Smooth muscle cell of the brain vasculature (primary cell): ENCODE measurements around the gene NFIX.

Experiments used
- DNase-seq: peaks from one replicate; pipeline ENCODE4 v3.0.0-alpha.2; 2012; ENCODE audit warnings: low read depth, low spot score

NFIX gene

DNA sequence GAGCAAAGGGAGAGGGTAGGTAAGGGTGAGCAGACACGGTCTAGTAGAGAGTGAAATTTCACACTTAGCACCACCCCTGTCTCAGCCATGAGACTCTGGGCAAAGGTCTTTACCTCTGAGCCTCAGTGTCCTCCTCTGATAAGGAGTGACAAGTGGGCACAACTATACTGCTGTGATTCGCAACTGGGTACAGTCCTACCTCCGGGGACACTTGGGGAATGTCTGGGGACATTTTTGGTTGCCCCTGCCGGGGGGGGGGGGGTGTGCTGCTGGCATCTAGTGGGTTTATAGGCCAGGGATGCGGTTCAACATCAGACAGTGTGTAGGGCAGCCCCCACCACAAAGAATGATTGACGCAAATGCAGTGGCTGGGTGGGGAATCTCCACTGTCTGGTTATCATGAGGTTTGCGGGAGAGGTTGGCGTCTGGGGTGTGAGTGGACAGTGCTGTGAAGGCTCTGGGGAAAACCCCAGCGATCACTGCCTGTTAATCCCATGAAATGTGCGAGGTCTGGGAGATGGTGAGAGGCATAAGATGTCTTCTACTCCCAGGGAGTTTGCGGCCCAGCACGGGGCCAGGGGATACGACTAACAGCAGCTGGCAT, 127.1 kb downstream of the NFIX start:
- no peak for DNase-seq

DNA sequence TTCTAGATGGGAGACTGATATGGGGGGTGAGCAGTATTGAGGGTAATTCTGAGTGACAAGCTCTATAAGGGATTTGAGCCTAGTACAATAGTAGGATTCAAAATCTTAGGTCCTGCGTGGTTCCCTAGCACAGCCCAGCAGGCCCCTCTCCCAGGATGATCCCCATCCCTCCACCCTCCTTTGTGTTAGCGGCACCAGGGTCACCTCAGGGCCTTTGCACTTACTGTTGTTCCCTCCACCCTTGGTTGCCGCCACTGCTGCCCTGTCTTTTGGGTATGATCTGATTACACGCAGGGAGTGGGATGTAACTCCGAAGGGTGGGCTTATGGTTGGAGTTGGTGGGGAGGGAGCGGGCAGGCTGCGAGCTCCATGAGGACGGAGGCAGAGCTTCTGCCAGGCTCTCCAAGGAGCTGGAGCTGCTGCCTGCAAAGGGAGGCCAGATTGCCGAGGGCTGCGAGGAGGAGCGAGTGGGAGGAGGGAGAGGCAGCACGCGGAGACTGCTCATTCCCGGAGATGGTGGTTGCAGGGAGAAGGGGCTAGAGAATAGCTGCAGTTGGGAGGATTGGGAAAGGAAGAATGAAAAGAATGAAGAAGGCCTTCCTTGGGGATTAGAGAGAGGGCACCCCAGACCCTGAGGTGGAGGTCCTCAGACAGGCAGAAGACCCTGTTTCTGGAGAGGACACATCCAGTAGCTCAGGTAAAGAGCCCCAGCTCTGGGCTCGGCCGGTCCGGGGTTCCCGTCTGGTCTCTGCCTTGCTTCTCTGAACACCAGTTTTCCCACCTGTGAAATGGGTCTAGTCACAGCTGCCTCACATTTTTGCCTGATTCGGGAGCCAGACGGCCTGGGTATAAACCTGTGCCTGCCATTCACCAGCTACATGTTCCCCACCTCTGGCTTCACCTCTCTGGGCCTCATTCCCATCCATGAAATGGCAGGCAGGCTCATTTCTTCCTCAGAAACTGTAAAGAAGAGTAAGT, 128.0 kb downstream of the NFIX start:
- DNase-seq, result no peak

DNA sequence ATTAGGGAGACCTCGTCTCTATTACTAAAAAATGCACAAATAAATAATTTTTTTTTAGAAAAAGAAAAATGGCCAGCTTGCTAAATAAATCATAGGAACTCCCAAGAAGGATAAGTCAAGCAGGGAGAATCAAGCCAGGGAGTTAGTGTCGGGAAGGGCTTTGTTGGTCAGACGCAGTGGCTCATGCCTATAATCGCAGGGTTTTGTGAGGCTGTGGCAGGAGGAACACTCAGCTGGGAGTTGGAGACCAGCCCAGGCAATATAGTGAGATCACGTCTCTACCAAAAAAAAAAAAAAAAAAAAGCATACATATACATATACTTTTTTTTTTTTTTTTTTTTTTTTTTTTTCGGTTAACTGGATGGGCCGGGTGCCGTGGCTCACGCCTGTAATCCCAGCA, 131.8 kb downstream of the NFIX start:
- DNase-seq, result no peak

DNA sequence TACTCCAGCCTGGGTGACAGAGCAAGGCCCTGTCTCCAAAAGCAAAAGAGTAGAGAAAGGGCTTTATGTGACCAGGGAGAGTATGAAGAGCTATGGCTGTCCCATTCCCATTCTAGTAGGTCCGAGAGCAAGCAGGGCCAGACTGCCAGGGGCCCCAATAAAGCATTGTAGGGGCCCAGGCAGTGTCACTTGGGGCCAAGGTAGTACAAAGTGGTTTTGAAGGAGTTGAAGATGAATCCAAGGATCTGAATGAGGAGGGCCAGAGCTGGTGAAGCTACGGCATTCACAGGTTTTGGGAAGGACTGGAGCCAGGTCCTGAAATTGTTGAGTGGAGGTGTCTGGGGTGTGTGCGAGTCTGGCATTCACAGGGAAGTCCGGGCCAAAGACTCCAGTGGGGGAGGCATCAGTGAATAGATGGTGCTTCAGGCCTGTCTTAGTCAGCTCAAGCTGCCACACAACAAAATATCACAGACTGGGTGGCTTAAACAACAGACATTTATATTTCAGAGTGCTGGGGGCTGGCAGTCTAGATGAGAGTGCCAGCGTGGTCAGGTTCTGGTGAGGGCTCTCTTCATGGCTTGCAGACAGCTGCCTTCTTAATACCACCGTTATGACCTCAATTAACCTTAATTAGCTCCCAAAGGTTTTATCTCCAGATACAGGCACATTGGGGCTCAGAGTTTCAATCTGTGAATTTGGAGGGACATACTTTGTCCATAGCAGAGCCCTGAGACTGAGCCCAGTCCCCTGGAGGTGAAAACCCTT, 132.7 kb downstream of the NFIX start:
- DNase-seq, result no peak

DNA sequence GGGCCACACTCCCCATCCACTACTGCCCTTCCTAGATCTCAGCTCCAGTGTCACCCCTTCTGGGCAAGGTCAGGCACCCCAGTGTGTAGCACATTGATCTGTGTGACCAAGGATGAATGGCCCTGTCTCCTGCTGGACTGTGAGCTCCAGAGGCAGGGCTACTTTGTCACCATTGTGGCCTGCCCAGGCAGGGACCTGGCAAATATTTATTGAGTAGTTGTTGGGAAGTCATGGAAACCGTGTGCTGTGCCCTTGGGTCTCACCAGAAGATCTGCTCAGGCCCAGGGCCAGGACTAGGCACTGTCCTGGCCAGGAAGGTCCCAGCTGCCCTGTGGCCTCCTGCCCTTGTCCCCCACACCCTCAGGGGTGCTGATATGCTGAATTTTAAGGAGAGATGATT, 133.3 kb downstream of the NFIX start:
- DNase-seq, result no peak

DNA sequence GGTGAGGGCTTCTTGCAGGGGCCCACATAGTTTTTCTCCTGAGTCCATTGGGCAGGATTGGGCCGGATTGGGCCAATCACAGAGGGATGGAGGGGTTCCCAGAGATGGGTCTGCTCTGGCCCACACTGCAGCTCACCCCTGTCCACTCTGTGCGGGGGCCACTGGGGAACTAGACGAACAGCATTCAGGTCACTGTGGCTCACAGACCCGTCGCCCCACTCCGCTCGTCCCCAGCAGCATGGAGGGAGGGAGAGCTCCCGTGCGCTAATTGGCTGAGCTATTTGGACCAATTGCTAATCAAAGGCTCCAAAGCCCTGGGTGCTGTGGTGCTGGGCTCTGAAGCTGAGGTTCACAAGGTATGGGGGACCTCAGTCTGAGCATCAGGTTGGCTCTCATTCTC, 134.1 kb downstream of the NFIX start:
- no peak for DNase-seq

DNA sequence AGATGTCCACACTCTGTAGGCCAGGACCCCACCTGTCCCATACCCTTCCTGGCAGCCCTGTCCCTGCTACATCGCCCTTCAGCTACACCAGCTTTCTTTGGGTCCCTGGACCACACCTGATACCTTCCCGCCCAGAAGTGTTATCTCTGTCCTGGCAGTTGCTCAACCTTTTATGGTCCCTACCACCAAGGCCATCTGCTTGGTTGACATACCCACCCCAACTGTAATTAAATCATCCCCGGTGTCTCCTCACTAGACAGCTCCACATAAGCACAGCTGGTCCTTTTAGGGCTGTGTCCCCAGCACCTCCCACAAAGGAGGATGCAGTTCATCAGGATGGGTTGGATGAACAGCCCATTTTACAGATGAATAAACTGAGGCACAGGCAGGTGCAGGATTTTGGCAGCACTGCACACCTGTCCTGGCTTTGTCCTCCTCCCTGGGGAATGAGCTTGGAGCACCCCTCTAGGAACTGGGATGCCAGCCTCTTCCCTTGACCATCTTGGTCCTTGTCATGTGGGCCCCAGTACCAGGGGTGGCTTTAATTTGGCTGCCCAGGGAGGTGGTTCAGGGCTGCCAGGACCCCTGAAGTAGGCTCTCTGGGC, 135.7 kb downstream of the NFIX start:
- DNase-seq, result no peak

DNA sequence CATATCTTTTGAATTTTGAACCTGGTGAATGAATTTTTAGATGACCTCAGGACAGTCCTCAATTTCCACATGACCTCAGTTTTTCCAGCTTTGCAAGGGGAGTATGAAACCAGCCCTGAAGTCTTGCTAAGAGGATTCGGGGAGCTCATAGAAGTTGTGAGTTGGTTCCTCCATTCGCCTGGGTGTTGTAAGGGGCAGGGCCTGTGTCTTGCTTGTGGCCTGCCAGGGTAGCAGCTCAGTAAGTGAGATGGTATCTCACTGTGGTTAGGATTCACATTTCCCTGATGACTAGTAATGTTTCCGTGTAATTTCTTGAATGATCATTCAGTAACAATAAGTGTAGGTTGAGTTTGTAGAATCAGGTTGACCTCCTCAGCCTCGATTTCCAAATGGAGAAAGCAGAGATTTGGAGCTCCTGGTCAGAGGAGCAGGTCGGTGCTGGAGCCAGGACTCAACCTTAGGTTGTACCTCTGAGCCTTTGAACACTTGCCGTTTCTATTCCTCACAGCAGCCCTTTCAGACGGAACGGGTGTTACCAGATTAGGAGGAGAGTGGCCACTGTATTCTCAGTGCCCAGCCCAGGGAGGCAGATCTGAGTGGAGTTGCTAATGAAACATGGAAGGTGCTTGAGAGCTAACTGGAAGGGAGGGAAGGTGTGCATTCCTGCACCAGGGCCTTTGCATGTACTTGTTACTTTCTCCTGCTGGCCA, 137.4 kb downstream of the NFIX start:
- DNase-seq, result no peak

DNA sequence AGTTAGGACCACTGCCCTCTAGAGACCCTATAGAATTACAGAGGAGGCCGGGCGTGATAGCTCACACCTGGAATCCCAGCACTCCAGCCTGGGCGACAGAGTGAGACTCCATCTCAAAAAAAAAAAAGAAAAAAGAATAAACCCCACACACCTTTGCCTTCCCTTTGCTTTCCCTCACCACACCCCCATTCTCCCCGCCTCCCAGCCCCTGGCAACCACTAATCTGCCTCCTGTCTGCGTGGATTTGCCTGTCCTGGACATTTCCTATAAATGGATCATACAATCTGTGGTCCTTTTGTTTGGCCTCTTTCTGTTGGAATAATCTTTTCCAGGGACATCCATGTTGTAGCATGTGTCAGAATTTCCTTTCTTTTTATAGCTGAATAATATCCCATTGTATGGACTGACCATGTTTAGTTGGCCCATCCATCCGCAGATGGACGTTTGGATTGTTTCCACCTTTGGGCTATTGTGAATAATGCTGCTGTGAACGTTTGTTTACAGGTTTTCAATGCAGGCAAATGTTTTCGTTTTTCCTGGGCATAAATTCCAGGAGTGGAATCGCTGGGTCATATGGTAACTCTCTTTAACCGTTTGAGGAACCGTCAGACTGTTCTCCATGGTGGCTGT, 138.1 kb downstream of the NFIX start:
- DNase-seq, result no peak

DNA sequence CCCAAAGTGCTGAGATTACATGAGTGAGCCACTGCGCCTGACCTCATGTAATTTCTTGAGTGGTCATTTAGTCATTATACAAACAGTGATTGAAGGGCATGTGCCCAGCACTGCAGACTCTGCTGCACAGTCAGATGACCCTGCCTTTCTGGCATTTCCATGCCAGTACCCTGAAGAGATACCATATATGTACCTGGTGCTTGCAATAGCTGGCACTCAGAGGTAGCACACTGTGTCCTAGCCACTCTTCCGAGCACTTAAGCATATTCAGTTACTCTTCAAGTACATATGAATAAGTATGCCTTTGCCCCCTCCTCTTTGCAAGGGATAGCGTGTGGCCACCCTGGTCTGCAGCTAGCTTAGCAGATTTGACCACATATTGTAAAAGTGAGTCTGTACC, 139.4 kb downstream of the NFIX start:
- DNase-seq, result no peak

DNA sequence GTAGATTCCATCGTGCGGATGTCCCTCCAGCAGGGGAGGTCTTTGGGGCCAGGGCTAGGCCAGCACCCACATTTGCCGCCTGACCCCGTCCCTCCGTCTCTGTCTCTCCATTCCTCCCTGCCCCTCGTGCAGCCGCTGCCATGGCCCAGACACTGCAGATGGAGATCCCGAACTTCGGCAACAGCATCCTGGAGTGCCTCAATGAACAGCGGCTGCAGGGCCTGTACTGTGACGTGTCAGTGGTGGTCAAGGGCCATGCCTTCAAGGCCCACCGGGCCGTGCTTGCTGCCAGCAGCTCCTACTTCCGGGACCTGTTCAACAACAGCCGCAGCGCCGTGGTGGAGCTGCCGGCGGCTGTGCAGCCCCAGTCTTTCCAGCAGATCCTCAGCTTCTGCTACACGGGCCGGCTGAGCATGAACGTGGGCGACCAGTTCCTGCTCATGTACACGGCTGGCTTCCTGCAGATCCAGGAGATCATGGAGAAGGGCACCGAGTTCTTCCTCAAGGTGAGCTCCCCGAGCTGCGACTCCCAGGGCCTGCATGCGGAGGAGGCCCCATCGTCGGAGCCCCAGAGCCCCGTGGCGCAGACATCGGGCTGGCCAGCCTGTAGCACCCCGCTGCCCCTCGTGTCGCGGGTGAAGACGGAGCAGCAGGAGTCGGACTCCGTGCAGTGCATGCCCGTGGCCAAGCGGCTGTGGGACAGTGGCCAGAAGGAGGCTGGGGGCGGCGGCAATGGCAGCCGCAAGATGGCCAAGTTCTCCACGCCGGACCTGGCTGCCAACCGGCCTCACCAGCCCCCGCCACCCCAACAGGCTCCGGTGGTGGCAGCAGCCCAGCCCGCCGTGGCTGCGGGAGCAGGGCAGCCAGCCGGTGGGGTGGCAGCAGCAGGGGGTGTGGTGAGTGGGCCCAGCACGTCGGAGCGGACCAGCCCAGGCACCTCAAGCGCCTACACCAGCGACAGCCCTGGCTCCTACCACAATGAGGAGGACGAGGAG, 140.1 kb downstream of the NFIX start:
- DNase-seq, result no peak

DNA sequence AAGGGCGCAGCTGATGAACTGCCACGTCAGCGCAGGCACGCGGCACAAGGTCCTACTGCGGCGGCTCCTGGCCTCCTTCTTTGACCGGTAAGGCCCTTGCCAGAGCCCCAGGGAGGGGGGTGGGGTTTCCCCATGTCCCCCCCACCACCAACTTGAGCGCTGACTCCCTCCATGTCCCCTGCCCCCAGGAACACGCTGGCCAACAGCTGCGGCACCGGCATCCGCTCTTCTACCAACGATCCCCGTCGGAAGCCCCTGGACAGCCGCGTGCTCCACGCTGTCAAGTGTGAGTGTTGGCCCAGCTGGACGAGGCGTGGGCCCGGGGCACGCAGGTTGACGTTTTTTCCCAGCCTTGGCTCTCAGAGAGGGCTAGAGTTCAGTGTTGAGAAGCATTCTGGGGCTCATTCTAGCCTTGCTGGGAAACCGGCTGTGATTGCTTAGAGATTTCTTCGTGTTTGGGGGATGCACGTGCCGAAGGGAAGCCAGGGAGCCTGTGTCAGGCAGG, 142.1 kb downstream of the NFIX start:
- no peak for DNase-seq

DNA sequence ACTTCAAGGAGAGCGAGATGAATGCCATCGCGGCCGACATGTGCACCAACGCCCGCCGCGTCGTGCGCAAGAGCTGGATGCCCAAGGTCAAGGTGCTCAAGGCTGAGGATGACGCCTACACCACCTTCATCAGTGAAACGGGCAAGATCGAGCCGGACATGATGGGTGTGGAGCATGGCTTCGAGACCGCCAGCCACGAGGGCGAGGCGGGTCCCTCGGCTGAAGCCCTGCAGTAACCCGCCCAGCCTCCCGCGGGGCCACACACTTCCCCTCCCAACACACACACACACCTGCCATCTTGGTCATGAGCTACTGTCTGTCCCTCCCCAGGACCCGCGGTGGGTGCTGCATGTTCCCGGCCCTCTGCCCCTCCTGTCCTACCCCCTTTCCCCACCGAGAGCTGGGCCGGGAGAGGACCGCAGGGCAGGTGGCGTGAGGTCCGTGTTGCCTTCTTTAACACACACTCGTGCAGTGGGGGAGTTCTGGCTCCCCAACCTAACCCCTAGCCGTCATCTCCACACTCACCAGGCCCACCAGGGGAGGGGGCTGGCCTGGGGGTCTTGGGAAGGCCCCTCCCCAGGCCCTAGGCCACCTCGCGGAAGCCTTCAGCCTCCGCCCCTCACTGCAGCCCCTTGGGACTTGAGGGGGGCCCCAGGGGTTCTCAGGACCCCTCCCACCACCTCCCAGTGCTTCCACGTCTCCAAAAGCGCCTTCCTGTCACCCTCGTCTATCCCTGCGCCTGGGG, 143.1 kb downstream of the NFIX start:
- DNase-seq, result no peak

DNA sequence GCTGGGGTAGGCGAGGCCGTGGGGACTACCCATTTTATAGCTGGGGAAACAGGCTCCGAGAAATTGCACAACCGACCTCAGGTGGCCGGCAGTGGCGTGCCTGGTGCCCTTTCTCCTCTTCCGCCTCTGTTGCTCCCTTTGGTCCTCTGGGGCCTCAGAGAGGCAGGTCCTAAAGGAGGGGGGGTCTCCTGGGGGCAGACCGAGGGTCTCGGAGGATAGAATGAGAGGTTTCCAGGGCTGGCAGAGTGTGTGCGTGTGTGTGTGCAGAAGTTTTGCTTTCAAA, 143.6 kb downstream of the NFIX start:
- DNase-seq, result no peak

DNA sequence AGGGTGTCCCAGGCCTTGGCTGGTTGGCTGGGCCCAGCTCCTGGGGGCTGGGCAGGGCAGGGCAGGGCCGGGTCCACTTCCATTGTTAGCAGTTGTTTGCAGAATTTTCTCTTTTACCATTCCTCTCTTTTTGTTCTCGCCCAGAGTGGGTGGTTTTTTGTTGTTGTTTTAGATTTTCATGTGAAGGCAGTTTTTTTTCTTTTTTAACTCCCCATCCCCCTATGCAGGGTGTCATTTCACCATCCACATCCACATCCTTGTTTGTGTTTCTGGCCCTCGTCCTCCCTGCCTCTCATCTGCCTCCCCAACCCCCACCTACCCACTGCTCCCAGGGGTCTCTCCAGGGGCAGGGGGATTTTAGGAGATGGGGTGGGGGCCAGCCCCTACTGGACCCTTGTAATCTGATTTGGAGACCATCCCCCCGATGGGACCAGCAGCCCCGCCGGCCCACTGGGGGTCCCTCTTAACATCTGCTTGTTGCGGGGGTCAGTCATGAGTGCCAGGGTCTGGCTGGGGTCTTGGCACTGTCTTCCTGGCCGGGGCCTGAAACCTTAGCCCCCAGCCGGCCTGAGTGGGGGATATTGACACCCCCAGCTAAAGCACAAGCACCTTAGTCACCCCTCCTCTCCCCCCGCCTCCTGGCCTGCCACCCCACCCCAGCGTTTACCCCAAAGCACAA, 144.5 kb downstream of the NFIX start:
- no peak for DNase-seq

DNA sequence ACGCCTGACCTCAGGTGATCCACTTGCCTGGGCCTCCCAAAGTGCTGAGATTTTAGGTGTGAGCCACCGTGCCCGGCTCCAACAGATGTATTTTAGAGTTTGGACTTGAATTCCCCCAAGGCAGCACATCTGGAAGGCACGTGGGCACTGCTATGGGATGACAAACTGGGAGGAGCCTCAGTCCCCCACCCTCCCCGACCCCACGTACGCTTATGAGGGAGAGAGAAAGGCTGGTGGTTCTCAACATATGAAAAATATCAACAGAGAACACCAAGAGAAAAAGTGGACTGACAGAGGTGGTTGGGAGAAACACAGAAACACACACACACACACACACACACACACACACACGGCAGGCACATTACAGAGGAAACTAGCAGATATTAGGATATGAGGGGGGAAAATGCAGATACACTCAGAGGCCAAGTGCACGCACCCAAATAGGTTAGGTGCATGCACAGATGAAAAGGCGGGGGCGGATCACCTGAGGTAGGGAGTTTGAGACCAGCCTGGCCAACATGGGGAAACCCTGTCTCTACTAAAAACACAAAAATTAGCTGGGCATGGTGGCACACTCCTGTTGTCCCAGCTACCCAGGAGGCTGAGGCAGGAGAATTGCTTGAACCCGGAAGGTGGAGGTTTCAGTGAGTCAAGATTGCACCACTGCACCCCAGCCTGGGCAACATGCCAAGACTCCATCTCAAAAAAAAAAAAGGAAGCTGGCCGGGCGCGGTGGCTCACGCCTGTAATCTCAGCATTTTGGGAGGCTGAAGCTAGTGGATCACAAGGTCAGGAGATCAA, 151.7 kb downstream of the NFIX start:
- no peak for DNase-seq
